ELR (cell line): ENCODE measurements around the gene GNAQ.
A peak's percentile ranks its signal among the peaks of the same experiment; 100 is the strongest.
"Not testable (repeated sequence)": the region's sequence is repeated elsewhere in the genome, so short reads cannot be mapped to it uniquely, and the experiment has no call there.

Experiments
- DNase-seq: peaks from one replicate; pipeline ENCODE4 v3.0.0-alpha.2; 2015; ENCODE audit warnings: low read depth

Gene GNAQ

DNA sequence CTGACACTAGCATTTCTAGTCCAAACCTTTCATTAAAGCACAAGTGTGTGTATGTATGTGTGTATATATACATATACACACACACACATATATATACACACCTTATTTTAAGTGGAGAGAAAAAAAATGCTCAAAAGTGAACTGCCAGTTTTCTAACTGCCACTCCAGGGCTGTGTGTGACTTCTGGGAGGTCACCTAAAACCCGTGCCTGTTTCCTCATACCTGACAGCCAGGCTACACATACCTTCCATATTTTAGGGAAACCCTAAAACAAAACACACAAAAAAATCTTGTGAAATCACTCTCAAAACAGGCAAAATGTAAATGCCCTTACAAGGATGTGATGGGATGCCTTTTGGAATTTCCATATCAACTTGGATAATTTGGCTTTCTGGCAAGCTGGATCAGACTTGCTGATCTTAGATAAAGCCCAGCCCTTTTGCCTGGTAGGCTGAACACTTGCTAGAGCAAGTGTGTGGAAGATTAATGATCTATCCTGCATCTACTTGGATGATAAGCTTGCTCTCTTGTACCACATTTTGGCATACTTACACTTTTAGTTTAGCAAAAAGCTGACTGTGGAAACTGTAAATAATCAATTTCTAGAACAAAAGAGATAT is 127.8 kb downstream of the GNAQ start:
- DNase-seq: no peak

DNA sequence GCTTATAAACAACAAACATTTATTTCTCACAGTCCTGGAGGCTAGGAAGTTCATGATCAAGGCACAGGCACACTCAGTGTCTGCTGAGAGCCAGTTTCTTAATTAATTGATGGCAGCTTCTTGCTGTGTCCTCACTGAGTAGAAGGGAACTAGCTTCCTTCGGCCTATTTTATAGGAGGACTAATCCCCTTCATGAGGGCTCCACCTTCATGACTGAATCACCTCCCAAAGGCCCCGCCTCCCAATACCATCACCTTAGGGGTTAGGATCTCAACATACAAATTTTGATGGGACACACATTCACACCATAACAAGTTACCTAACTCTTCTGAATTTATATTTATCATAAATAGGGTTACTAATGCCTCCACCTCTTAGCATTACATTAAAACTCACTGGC is 129.8 kb downstream of the GNAQ start:
- no peak for DNase-seq

DNA sequence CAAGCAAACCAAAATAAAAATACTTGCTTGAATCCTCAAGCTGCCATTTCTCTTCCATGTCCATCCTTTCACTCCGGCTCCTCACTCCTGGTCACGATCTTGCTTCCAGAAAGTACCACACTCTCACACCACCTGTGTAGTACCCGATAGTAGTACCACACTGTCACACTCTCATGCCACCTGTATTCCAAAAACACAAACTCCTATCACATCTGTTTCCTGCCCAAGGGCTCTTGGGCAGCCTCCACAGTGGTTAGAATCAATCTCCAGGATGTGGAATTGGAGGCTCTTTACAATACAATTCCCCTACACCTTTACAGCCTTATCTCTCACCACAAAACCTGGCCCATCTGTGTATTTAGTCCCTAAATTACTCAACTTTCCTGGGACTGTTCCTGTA is 130.6 kb downstream of the GNAQ start:
- no peak for DNase-seq

DNA sequence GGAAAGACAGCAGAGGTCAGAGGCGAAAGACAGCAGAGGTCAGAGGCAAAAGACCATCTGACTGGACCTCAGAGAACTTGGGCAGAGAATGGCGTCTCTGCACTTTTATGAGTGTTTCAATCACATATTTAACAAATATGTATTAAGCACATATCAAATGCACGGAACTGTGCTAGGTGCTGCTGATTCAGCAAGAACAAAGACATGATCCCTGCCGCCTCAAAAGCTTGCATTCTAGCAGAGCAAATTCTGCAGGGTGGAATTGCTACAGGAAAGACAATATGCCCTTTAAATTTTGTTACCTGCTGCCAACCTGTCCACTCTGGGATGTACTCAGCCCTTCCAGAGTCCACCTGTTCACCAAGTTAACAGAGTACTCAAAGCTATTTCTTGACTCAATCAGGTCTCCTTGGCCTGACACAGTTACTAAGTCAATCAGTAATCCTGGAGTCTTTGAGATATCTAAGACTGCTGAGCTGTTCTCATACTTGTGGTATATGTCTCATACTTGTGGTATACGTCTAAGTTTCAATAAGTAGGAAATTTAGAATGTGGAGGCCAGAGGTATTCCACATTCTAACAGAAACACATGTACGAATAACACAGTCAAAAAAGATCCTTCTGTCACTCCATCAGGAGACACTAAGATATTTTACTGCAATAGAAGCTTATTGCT is 131.8 kb downstream of the GNAQ start:
- peak; percentile 88 for DNase-seq

DNA sequence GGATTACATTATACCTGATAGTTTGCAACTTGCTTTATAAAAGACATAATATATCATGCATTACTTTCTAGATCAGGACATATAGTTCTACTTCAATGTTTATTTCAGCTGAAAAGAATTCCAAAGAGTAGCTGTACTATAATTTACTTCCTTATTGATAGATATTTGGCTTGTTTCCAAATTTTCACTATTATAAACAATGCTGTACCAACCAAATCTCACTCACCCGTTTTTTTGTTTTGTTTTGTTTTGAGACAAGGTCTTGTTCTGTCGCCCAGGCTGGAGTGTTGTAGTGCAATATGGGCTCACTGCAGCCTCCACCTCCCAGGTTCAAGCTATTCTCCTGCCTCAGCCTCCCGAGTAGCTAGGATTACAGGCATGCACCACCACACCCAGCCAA is 132.7 kb downstream of the GNAQ start:
- no peak for DNase-seq

DNA sequence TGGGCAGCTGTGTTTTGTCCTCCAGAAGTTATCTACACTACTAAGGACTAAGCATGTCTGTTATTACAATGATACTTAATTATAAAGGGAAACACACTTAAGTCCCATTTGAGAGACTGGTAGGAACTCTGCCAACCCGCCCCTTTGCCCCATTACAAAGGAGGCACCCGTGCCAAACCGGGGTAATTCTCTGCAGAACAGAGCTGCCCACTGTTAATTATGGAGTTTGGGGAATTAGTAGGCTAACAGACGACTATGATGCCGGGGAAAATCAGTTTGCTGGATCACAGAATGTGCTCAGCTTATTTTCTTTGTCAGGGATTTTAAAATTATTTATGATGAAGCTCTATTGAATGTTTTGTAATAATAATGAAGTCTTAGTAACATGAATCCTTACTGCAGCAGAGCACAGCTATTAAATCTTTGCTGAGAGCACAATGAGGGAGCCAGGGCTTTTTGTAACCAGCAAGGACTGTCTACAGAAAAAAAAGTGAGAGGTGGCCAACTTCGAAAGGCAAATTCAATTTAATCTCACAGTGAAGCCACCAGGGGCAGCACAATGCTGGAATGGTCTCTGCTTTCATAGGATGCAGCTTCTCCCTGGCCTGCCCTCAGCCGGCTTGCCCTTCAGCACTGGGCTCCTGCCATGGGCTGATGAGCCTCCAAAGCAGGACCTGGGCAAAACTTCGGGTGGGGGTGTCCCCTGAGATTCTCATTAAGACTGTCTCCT is 134.5 kb downstream of the GNAQ start:
- DNase-seq: peak; percentile 24

DNA sequence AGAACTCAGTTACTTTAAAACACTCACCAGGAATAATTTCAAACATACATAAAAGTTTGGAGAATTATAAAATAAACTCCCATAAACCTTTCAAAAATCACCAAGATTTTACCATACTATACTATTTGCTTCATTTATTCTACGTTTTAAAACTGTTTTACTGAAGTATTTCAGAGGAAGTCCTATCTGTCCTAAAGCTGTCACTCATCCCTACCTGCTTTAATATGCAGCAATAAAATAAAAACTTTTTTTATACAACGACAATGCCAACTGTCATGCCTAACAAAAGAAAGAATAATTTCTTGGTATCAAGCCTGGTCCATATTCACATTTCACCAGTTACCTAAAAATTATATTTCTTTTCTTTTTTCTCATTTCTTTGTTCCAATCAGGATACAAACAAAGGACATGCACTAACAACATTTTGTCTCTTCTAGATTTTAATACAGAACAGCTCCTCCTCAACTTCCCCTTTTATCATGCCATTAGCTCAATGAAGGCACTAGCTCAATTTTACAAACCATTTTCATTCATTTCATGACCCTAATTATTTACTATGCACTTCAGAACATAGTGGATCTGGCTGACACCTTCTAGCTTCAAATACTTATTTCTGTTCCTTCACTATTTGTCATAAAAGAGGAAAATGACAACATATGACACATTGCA is 135.2 kb downstream of the GNAQ start:
- no peak for DNase-seq

DNA sequence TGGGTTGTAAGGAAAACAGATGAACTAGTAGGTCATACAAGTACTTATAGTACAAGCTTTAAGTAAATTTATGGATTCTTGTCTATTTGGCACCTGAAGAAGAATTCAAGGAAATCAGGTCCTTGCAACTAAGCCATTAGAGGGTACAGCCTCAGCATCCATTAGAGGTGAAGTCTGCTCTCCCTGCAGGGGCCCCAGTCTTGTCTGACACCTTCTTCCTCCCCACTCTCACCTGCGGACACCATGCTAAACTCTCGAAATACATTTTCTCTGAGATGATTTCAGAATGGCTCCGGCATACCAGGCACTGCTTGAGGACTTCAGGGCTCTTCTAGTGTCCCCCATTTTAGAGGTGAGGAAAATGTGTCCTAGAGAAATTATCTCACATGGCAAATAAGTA is 137.9 kb downstream of the GNAQ start:
- no peak for DNase-seq

DNA sequence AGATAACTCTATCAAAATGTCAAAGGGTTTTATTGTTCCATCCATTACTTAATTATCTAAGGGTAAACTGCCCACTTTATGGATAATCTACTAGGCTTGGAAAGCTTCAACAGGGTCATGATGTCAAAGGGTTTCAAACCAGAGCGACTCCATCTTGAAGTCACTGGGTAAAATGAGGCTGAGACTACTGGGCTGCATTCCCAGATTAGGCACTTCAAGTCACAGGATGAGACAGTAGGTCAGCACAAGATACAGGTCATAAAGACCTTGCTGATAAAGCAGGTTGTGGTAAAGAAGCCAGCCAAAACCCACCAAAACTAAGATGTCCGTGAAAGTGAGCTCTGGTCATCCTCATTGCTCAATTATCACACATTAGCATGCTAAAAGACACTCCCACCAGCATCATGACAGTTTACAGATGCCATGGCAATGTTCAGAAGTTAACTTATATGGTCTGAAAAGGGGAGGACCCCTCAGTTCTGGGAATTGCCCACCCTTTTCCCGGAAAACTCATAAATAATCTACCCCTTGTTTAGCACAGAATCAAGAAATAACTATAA is 138.6 kb downstream of the GNAQ start:
- DNase-seq: no peak

DNA sequence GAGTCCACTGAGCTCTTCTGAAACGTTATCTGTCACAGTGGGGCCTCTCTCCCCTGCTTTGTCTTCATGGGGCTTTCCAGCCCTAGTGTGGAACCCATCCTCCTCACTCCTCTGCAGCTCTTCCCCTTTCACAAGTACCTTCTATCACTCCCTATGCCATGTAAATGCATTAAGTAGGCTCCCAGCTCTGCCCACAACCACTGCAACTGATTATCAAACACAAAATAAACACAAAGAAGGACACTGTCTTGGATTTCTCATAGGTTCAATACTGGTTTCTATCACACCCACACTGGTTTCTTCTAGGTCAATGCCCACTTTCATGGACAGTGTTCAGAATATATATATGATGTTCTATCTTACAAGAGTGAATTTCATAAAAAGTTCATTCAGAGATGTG is 139.4 kb downstream of the GNAQ start:
- no peak for DNase-seq

DNA sequence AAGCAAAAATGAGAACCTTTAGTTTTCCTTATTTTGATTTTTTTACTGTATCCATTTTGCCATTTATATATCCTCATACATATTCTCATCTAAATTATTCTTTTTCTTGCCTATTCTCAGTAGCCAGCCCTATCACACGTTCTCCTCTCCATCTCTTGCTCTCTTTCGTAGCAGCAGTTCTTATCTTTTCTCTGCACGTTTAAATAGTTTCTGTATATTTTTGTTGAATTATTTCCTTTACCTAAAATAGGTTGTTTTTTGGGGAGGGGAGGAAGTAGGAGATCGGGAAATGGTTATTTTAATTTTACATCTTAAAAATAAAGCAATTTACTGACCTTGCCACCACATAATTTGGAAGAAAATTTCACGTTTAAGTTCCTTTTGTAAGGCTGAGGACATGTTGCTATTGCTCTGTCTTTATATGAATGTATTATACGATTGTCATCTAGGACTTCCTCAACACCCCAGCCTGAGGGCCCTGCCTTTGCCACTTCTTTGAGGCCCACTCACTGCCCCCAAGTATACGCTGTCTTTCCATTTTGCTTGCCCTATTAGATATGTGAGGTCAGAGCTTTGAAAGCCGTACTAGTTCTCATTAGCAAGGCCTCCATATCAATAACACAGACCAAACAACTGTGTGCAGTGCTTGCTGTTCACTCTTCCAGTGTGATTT is 140.3 kb downstream of the GNAQ start:
- DNase-seq: no peak

DNA sequence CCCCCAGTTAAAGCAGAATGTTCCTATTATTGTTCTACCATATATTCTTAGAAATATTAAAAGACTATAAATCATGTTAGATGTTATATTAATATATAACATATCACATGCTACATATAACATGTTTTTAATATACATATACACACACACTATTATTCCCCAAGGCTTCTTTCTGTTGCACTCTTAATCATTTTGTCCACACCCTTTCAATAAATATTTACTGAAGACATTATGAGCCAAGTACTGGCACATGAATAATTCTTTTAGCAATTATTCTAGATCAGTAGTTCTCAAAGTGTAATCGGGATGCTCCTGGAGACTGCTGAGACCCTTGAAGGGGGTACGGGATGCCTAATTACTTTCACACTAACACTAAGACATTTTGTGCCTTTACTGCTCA is 143.9 kb downstream of the GNAQ start:
- DNase-seq: no peak

DNA sequence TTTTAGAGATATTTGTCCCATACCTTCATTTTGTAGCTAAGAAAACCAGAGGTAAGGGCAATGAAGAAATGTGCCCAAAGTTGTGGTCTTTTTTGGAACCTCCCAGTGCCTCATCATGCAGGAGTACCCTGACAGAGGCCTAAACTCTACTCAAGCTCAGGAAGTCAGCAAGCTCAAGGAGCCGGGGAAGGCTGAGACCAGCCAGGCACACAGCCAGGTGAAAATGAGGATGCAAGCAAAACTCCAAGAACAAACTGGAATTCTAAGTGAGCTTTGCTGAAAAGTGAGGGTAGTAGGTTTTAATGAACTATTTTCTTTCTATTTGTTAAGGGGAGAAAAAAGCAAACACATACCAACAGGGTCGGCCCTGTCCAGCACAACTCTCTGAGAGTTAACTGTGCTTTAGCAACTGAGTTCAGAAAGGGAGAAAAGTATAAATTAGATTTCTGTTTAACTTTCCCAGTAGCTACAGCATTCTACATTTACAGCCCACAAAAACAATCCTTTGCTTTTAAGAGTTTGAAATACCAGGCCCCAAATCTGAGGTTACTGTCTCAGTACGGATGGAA is 146.4 kb downstream of the GNAQ start:
- DNase-seq: no peak

DNA sequence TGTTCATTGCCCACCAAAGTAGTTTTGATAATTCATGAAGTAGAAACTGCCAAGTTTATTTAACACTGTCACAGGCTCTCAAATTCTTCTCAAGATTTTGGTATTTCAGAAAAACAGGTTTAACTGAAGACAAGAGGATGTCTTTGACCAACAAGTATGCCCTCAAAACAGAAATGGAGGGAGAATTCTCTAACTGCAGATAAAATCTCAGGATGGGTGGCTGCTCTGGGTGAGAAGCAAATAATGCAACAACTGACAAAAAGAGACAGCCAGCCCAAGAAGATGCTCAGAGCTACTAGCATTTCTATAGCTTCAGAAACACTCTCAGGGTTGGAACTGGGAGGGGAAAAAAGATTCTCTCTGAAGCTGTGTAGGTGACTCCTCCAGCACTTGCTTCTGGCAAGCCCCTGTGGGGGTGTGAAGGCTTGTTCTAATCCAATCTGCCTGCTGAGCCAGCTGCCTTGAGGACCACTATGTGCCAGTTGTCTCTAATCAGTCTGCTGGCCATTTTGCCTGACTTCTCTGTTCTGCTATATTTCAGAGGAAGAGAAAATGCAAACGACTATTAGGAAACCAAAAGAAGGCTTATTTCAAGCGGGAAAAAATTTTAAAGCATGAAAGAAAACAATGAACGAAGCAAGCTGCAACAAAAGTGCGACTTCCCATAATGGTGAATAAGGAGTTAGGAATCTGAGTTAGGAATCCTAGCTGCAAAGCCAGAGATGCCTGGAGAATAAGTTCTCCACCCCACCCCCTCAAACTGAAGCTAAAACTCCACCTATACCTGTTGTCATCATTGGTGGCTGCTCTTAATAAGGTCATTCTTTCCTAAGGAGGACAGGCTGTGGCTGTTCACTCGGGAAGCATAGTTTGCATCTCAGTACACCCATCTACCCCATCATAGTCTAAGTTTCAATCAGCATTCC is 147.5 kb downstream of the GNAQ start:
- DNase-seq: peak; percentile 68

DNA sequence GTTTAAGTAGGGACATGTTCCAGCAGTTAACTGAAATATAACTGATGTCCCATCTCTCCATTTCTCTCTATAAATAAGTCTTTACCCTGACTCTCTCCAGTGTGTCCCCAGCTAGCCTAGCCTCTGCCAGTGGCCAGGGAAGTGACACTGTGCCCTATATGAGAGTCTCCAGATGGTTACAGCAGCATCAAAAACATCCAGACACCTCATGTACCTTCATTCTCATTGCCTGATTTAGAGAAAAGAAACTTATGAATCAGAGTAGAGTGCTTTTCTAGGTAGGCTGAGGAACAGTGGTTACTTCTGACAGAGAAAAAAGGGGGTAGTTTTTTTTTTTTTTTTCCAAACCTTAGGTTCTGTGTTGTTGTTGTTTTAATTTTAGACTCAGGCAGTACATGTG is 148.5 kb downstream of the GNAQ start:
- DNase-seq: no peak

DNA sequence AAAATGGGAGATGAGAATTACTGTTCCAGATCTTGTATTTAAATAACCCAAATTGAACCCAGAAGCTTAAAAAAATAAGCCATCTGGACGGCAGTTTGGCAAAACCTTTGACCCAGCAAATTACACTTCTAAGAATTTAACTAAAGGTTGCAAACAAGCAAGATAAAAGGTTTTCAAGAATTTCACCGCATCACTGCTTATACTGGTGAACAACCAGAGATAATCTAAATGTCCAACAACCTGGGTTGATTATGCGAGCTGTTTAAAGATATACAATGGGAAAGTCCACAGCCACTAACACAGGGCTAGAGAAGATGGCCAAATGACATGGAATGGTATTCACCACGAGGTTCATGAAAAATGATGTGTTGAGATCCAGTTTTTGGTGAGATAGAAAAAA is 149.3 kb downstream of the GNAQ start:
- DNase-seq: no peak

DNA sequence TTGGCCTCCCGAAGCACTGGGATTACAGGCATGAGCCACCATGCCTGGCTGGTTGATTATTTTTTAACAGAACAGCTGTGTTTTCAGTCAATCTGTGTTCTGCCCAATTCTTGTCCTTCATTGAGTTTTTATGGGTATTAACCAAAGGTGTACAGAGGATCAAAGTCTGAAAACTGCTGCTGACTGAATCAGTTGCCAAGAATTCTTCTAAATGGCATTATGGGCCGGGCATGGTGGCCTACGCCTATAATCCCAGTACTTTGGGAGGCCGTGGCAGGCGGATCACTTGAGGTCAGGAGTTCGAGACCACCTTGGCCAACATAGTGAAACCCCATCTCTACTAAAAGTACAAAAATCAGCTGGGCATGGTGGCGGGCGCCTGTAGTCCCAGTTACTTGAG is 150.0 kb downstream of the GNAQ start:
- not testable (repeated sequence) for DNase-seq

DNA sequence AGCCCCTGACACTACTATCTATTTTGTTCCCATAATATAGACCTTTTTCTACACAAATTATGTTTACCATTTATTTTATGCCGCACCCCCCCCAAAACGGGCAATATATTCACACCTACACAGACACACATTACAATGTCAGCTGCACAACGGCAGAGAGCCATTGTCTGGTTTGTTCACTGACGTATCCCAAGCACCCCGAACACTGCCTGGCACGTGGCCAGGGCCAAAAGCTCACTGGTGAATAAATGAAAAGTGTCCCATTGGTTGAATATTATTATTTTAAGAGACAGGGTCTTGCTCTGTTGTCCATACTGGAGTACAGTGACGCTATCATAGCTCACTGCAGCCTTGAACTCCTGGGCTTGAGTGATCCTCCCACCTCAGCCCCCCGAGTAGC is 150.5 kb downstream of the GNAQ start:
- no peak for DNase-seq

DNA sequence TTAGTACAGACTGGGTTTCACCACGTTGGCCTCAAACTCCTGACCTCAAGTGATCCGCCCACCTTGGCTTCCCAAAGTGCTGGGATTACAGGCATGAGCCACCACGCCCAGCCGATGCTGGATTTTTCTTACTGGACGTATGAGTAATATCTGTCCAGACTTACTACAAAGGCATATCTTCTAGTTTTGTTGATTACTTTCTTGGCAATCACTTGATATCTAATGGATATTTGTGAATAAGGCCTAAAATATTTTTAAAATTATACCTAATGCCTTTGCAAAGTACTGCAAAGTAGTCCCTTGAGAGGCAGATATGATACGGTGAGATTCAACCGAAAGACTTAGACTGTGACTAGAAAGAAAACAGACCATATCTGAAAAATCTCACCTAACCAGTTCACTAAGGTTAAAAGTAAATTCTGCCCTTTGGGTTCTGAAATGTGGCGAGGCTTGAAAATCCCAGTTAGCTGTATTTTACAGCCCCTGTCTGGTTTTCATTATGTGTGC is 152.1 kb downstream of the GNAQ start:
- peak; percentile 23 for DNase-seq

DNA sequence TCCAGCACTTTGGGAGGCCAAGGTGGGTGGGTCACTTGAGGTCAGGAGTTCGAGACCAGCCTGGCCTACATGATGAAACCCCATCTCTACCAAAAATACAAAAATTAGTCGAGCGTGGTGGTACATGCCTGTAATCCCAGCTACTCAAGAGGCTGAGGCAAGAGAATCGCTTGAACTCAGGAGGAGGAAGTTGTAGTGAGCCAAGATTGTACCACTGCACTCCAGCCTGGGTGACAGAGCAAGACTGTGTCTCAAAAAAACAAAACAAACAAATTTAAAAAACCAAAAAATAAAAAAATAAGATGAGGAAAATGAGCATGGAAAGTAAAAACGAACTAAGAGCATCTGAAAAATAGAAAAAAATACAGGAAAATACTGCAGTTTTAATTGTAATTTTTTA is 152.8 kb downstream of the GNAQ start:
- not testable (repeated sequence) for DNase-seq
